NCI-H2107 (cell line): ENCODE results near the gene ITPRID2.
A peak's percentile ranks its signal among the peaks of the same experiment; 100 is the strongest.

ENCODE experiments used
- DNase-seq: peaks from one replicate; lab custom pipeline; 2025; lab: John Stamatoyannopoulos, UW

The ITPRID2 gene

DNA sequence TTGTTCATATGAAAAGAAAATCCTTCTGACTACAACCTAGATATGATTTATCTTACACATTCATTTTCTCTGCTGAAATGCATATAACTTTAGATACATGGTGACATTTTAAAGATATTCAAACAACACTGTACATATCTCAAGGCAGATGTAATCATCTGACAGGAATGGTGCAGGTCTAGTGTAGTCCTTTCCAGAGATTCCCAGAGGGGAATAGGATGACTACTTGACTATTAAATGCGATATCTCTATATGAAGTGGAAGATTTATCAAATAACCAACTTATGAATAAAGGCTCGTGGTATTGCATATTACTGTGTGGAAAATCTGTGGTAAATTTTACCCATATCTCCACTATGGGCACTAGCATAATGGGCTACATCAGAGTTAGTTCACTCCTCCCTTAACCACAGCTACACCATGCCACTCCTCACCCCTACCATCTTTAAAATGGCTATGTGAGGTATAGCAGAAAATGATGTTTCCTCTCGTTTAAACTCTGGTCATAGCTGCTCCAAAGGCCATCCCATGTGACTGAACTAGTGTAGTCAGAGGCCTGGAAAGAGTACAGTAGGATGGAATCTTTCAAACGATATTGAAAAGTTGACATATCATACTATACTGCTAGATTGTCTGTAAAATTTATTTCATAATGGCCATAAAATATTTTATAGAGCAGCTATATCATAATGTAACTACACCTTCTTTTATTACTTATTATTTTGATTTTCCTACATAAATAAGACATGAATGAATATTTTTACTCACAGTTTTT lies 9.1 kb upstream of the ITPRID2 start:
- DNase-seq = no peak

DNA sequence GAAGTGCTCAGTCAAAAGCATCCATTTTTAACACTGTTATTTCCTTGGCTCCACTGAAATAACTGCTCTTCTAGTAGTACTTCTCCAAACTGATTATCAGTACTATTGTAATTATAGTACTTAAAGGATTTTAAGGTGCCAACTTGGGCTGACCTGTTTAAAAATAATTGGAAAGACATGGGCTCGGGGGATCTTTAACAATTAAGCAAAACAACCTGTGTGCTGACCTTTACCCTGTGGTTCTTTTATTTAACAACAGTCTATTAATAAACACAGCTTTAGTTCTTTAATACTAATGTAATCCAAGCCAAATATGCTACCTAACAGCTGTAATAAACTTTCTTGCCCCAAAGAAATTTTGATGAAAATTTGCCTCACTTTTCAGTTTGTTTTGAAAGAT lies 6.9 kb upstream of the ITPRID2 start:
- no peak for DNase-seq

GRCh38 chr2:181885096-181885495 lies 6.4 kb upstream of the ITPRID2 start:
- no peak for DNase-seq

- no peak for DNase-seq
Measured at GRCh38 chr2:181886192-181886591, 5.3 kb upstream of the ITPRID2 start.

DNA sequence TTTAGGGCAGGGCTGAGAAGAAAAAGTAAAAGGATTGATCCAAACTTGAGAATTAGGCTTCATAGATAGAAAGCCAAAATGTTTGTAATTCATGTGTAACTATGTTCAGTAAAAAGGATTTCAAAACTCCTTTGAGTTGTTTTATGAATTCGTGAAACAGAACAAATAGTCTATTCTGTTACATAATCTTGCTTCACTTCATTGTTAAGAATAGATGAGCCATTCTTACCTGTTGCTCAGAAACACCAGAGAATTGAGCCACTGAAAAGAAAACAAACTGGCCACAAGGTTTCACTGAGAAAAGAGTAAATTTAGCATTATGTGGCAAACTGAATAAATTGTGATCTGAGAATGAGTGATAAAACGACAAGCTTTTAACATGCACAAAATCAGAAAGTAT lies 4.5 kb upstream of the ITPRID2 start:
- DNase-seq = no peak

DNA sequence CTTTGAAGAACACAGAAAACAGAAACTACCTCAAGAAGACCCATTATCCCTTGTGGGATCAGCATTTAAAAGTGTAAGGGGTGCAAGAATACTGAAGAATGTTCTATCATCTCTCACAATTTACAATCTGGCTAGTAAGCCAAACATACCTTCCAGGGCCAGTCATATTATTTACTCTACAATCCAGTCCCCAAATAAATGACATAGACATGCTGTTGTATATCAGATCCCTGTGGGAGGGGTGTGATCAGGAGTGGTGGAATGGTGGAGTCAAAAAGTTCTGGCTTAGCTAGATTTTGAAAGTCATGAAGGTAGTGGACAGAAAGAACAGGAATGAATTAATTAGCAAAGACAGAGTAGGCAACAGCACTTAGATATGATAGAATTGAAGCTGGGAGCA lies 1.8 kb upstream of the ITPRID2 start:
- DNase-seq = no peak

- DNase-seq = no peak
Measured at GRCh38 chr2:181890271-181890670, 1.3 kb upstream of the ITPRID2 start.

DNA sequence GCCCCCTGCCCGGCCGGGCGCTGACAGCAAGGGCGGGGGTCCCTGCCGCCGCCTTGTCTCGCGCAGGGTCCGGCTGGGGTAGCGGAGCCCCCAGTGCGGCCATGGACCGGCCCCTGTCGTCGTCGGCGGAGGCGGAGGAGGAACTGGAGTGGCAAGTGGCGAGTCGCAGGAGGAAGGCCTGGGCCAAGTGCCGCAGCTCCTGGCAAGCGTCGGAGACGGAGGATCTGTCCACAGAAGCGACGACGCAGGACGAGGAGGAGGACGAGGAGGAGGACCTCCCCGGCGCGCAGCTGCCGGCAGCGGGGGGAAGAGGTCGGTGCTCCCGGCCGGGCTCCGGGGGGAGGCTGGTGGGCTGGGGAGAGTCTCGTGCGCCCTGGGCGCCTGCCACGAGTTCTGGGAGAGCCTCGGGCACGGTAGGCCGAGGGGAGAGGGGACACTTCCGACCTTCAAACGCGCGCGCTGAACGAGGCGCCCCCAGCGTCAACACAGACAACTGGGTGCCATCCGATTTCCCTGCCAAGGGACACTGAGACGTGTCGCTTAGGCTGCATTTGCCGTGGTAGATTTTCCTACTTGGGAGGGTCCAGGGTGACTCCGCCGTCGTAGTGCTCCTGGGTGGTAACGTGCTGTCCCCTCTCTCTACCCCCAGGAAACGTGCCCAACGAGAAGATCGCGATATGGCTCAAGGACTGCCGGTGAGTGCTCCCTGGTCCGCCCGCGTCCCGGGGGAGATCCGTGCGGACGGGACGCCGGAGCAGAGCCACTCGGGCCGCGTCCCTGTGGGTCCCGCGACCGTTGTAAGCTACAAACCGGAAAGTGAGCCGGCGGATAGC lies 652 bp downstream of the ITPRID2 start:
- peak; percentile 27 for DNase-seq

DNA sequence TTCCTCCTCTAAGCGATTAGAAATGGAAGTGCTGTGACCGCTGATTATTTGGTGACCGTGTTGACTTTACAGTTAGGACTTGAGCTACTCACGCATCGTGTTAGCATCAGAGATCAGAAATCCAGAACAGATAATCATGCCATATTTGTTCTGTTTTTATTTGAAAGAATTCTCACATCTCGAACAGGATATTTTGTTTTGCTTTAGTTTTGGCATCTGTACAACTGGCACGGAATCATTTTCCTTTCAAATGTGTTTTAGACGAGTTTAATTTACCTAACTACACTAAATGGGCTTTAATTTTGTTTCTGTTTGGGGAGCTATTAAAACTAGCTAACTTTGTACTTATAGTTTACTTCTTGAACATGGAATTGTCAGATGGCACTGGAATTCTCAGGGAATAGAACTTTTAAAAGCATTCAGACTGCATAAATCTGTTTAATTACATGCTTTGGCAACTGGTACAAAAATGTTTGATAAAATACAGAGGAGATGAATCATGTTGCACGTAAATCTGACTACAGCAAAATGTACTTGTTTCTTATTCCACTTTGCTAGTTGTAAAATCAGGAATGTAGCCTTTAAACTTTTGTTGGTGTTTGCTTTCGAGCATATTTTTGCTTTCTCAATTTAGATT lies 1.4 kb downstream of the ITPRID2 start:
- DNase-seq = no peak

GRCh38 chr2:181894381-181894780 lies 2.9 kb downstream of the ITPRID2 start:
- no peak for DNase-seq

- DNase-seq = no peak
Measured at GRCh38 chr2:181895818-181896217, 4.3 kb downstream of the ITPRID2 start.

- no peak for DNase-seq
Measured at GRCh38 chr2:181896286-181896685, 4.8 kb downstream of the ITPRID2 start.

DNA sequence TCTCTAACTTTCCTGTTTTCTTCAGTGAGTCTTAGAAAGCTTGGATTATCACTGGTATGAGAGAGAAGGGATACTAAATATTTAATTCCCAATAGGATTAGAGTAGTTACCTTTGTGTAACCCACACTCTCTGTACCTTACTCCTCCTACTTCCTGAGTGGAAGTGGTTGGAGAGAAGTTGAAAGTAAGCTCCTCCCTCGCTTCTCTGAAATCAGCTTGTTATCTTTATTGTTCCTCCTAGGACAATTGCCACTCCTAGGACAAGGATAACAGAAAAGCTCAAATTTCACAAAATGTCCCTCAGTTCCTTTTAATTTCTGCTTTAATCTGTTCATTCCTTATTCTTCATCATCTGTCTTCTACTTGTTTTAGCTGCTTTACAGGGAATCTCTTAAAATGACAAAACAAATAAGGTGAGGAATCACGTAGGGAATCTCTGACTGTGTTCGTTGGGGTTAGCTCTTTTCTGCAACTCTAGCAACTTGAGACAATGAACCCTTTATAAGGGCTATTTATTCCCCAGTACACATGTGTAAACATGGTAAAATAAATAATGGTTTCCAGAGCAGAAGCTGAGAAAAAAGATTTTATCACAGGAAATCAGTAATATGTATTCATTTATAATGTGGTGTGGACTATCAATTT lies 8.6 kb downstream of the ITPRID2 start:
- DNase-seq = no peak

DNA sequence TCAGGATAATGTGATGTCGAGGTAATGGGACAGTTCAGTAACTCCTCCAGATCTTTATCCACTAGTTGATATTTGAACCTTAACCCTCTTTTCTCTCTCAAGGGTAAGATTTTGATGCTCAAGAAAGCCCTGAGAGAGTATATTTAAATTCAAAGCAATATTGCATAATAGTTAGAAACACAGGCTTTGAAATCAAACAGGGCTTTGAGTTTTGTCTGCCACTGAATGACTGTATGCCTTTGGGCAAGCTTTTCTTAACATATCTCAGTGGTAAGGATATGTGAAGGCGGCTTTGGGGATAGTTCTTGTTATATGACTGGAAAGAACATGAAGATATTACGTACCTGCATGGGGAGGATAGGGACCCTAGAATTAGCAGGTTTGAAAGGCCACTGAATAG lies 11.1 kb downstream of the ITPRID2 start:
- no peak for DNase-seq

DNA sequence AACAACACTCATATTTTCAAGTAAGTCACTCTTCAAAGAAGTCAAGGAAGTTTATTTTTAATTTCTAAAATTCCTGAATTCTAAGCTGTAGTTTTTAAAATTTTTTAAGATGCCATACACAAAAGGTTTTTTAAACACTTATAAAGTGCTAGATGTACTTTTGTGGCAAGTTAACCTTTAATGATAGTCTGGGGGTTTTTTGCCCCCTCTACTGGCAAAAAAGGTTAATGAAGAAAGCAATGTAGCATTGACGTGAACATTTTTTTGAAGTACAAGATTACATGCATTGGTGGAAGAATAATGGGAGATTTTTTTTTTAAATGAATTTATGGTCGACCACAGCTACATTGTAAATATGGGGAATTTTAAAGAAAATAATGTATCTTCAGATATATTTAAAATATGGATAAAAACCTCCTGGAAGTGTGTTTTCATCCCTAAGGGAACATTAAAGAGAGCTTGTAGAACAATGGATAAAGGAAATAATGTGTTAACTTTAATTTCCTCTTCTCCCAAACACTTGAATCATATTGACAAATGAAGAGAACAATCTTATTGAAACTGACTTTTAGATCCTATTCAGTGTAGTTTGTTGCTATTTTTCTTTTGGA lies 12.6 kb downstream of the ITPRID2 start:
- DNase-seq = no peak

- DNase-seq = no peak
Measured at GRCh38 chr2:181907057-181907456, 15.5 kb downstream of the ITPRID2 start.

DNA sequence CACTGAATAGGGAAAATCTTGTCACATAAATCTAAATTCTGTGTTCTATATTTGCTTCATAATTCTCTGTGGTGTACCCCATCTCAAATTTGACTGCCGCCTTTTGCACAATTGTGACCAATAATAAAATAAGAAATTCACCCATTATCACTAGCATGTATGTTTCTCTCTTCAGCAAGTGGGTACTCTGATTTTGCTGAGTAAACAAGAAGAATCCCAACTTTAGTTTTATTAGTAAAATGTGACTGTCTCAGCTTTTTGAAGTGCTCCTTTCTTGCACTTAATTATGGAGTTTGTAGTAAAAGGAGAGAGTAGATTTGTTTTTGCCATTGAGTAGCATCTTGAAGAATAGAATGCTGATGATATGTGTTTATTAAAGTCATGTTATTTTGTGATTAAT lies 16.1 kb downstream of the ITPRID2 start:
- no peak for DNase-seq

GRCh38 chr2:181910028-181910831 lies 18.7 kb downstream of the ITPRID2 start:
- DNase-seq = no peak

GRCh38 chr2:181911830-181912229 lies 20.3 kb downstream of the ITPRID2 start:
- DNase-seq = no peak

- no peak for DNase-seq
Measured at GRCh38 chr2:181915102-181915501, 23.6 kb downstream of the ITPRID2 start.
